Stimulated activated CD8-positive, alpha-beta memory T cell treated with anti-CD3 and anti-CD28 coated beads, Interleukin-12 subunit alpha, Interleukin-12 subunit beta, amount 100 ng/mL, for 4 hours (primary cell): ENCODE data around the gene BNIP5.

Source experiments
- DNase-seq: peaks from one replicate; pipeline ENCODE4 v3.0.0-alpha.2; 2020; ENCODE audit warnings: low read depth

Gene BNIP5

DNA sequence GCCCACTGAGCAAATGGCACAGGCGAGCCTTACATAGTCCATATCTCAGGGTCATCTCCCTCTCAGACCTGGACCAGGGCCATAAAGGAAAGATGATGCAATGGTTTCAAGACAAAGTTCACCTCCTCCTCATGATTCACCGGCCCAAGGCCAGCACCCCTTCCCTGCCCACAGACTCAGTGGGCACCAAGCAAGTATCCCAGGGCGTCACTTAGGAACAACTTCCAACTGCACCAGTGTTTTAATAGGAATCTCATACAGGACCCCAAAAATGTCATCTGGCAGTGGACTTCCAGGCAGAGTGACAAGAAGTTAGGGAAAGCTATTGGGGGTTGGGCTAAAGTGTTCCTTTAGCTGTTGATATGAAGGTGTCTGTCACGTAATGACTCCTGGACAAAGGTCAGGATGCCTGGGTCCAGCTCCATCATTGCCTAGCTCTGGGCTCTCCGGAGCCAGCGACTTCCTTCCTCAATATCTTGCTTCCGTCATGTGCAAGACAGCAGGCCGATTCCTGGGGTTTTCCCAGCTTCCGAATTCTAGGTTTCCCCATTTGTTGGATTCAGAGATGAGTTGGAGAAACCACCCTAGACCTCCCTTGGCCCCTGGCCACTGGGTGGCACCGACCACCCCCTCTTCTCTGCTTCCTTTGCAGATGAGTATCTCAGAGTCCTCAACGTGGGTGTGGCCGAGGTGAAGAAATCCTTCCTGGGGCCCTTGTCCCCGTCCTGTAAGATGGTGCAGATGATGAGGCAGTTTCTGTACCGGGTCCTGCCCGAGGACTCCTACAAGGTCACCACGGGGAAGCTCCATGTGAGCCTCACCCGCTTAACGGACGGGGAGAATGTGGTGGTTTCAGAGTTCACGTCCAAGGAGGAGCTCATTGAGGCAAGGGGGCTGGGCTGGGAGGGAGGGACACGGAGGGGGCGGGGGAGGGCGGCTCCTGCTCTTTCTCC, 45.7 kb downstream of the BNIP5 start:
- no peak for DNase-seq

DNA sequence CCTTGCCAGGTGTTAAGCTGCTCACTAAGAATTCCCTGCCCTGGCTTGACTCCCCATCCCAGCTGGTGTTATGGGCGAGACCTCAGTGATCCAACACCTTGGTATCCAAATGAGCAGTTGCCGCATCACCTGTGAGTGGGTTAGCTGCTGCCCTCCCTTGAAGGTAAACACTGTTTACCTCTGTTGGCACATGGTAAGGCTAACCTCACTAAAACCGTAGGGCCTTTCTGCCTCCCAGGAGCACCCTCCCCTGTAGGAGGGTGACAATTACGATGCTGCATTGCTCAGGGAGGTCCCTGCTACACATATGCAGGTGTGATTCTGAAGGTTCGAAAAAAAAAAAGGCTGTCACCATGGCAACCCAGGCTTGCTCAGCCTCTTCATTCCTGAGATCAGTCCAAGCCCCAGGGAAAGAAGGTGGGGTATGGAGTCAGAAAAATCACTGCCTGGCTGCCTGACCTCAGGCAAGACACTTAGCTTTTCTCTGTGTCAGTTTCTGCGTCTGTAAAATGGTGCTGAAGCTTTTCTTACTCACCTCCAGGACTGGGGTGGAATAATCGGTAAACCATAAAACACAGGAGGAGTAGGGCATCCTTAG, 47.3 kb downstream of the BNIP5 start:
- DNase-seq = no peak

DNA sequence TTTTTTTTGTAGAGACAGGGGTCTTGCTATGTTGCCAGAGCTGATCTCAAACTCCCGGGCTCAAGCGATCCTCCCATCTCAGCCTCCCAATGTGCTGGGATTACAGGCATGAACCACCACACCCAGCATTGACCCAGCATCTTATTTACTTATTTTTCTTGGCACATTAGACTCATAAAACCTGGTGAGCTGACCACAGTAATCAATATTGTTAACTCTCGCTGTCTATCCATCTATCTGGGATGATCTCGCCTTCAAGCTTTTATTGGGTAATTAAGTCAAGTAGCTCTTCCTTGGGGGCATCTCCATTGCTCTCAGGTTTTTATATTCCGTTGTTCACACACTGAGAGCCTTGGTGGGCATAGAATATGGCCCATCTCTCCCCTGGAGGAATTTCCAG, 49.8 kb downstream of the BNIP5 start:
- DNase-seq = no peak

DNA sequence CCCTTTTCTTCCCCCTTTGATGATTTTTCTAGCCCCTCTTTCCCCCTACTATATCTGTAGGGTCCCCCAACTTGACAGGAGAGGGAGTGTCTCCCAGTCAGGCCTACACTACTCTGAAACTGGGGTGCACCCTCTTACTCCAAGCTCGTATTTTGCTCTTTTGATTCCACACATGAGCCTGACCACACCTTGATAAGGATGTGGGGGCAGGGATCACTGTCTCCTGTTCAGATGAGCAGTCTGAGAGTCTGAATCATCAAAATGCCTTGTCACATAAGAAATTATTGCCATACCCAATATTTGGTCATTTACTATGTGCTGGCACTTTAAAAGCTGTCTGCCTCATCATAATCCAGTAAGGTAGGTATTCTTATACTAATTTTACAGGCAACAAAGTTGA, 50.9 kb downstream of the BNIP5 start:
- DNase-seq = no peak

DNA sequence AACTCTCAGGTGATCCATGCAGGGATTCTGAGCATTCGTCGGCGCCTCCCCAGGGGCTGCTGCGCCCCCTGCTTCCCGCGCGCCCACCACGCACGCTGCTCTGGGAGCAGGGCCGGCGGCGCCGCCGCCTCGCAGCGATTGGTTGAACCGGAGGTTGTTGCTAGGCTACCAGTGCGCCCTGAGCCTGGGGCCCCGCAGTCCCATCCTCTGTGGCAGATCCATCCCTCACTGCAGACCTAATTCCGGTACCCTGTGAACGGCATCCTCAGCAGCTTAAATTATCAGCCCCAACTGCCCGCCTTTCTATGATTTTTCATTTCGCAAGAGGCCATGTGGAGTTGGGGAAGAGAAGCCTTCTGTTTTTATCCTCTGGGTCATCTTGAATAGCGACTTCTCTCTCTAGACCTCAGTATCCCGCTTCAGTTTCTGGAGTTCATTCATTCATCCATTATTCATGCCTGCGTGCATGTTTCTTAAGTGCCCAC, 51.5 kb downstream of the BNIP5 start:
- DNase-seq = no peak

DNA sequence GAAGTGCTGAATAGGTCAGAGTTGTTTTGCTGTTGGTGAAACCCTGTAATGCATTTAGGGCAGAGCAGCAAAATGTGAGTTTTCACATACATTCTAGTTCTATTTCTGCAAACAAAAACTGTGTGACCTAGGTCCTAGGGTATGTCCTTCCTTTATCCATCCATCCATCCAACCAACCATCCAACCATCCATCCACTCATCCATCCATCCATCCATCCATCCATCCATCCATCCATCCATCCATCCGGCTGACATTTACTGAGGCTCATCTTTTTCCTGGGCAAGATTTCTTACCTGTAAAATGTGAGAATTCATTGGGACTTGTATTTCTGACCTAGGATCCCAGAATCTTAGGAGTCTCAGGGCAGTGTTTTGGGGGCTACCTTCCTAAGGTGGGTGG, 52.3 kb downstream of the BNIP5 start:
- no peak for DNase-seq

DNA sequence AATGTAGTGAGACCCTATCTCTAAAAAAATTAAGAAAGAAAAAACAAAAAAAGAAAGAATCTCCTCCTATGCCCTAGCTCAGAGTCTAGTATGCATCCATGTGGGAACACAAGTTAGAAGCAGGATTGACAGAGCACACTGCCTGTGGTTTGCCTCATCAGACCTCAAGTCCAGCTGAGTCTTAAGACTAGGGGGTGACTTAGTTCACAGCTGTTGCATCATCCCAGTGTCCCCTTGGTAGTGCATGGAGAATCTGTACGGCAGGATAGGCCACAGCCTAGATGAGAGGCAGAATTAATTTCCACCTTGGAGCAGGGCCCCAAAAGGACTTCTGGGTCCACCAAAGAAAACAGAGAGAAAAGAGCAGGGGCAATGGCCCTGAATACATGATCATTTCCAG, 53.1 kb downstream of the BNIP5 start:
- no peak for DNase-seq

DNA sequence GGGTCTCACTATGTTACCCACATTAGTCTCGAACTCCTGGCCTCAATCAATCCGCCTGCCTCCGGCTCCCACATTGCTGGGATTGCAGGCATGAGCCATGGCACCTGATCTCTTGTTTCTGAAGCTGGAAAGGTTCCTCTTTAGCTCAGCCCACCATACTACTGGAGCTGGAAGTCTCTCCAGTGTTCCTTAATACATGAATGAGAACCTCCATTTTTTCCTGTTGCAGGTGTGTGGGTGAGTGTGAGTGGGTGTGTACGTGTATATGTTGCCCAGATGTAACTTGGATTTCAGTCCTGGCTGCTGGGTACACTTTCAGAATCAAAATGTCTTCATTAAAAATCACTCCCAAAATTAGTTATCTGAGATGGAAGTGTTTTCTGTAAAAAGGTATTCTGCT, 55.7 kb downstream of the BNIP5 start:
- DNase-seq = no peak

DNA sequence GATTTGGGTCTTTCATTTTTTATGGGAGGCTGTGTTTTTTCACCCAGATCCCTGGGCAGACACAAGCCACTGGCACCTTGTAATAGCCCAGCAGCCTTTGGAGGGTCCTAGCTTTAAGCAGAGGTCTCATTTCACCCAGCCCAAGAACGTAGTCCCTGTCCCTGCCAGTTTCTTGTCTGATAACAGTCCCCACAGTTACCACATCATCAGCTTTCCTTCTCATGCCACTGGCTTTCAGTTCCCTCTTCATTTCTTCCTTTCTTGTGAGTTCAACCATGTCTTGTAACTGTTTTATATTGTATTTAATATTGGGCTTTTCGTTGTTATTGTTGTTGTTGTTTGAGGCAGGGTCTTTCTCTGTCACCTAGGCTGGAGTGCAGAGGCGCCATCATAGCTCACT, 56.2 kb downstream of the BNIP5 start:
- no peak for DNase-seq

DNA sequence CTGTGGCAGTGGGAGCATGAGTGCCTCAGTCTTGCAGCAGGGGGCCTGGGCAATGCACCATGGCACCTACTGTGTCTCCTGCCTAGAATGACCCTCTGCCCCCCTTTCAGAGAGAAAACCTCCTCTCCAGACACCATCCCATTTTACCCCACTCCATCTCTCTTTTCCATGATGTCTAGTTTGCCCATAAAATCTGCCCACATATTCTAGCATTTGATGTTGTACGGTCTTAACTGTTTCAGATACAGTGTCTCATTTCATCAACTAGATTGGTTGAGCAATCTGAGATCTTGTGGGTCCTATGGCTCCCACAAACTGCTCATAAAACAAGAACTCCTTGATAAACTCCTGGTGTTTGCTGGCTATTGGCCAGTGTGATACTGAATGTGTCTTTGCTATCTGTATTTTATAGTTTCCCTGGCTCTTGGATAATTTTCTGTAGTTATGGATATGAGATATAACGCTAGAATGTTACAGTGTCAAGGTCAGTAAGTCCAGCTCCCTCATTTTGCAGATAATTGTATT, 58.7 kb downstream of the BNIP5 start:
- DNase-seq = no peak

DNA sequence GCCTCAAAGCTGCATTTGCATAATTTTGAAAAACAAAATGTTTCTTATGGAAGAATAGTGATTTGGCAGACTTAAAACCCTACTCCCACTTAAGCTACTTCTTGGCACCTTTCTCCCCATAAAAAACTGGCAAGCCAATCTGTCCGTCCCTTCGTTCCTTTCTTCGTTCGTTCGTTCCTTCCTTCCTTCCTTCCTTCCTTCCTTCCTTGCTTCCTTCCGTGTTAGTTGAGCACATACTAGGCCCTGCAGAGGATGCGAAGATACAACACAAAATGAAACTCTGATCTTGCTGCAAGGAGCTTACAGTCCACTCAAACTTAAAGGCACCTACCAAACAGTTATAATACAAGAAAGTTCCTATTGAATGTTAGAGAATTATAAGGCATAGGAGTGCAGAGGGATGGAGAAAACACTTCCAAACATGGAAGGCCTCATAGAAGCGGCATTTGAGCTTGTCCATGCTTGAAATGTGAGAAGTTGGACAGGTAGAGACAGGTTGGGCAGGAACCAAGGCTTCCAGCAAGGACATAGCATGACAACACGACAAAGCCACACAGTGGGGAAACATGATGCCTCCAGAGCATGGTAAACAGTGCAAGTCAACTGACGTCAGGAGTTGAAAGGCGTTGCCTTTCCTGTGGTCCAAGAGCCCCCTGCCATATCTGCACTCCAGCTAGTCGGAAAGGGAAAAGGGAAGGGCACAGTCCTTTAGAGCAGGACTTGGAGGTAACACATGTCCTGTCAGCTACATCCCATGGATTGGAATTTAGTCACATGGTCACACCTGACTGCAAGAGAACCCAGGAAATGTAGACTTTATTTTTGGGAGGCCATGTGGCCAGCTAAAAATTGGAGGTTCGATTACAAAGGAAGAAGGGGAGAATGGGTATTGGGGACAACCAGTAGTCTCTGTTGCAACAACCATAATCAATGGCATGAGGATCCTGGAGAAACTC, 59.8 kb downstream of the BNIP5 start:
- no peak for DNase-seq

DNA sequence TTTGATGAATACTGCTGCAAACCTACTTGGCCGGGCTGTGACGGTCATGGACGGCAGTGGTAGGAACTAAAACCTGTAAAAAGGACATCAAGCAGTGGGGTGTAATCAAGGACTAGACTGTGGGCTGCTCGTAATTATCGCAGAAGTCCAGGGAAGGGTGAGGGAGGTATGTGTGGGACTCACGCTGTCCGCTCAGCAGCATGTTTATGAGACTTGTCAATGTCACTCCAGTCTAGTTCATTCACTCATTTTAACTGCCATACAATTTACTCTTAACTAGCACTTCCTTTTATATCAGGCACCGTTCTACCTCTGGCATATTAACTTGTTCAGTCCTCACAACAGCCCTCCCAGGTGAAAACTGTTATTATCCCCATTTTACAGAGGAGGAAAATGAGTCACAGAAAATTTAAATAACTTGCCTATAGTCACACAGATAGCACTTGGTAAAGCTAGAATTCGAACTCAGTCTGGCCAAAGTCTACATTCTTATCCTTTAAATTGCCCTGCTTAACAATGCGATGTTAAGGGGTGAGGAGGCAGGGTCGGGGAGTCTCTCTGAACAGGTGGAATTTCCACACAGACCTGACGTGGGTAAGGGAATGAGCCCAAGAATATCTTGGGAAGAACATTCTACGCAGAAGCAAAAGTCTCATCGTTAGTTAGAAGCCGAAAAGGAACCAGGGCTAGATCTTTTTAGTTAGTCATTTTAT, 62.7 kb downstream of the BNIP5 start:
- no peak for DNase-seq

DNA sequence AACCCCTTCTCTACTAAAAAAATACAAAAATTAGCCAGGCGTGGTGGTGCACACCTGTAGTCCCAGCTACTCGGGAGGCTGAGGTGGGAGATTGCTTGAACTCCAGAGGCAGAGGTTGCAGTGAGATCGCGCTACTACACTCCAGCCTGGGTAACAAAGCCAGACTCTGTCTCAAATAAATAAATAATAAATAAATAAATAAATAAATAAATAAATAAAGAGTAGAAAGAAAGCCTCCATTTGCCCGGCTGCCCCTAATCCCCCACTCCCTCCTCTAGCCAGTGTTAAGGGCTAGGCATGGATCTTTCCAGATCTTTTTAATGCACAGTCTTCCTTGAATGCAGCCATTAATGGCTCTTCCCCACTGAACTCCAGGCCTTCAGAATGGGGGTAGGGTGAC, 63.6 kb downstream of the BNIP5 start:
- DNase-seq = no peak

DNA sequence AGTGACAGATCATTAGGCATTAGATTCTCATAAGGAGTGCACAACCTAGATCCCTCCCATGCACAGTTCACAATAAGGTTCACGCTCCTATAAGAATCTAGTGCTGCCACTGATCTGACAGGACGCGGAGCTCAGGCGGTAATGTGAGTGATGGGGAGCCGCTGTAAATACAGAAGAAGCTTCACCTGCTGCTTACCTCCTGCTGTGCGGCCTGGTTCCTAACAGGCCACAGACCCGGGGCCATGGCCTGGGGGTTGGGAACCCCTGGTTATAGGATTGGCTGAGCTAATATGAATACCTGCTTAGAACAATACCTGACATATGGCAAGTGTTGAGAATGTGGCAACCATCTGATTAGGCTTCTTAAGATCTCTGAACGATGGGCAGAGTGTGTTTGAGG, 64.5 kb downstream of the BNIP5 start:
- no peak for DNase-seq

DNA sequence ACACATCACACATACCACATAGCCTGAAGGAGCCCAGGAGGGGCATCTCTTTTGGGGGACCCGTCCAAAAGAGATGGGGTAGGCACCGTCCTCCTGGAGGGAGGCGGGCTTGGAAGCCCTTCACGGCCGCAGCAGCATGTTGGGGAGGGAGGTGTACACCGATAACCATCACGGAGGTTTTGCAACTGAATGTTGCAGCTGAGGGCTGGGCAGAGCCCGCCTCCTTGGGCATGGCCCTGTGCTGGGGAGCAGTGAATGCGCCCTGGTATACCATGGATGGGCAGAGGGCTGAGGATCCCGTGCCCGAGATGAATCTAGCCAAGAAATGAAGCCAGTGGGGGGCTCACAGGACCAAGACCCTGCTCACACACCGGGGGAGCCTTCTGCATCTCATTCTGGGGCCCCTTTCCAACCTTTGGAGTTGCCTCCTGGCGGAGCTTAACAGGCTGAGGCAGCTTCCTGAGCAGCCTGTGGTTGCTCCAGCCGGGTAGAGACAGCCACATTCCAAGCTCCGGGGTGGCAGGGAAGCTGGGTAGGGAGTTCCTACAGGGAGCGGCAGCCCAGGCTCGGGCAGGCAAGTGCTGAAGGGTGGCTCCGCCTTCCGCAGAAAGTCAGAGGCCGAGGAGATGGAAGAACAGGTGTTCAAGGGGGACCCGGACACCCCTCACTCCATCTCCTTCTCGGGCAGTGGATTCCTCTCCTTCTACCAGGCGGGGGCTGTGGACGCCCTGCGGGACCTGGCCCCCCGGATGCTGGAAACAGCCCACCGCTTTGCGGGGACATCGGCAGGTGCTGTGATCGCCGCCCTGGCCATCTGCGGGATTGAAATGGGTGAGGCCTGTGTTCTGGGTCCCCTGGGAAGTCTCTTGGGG, 66.6 kb downstream of the BNIP5 start, which contains the start of gene PNPLA1:
TSS of gene PNPLA1 (plus strand) at position 227 of the 872 bp plus-strand sequence. CDS start at position 627, 400 bp downstream.
- no peak for DNase-seq

DNA sequence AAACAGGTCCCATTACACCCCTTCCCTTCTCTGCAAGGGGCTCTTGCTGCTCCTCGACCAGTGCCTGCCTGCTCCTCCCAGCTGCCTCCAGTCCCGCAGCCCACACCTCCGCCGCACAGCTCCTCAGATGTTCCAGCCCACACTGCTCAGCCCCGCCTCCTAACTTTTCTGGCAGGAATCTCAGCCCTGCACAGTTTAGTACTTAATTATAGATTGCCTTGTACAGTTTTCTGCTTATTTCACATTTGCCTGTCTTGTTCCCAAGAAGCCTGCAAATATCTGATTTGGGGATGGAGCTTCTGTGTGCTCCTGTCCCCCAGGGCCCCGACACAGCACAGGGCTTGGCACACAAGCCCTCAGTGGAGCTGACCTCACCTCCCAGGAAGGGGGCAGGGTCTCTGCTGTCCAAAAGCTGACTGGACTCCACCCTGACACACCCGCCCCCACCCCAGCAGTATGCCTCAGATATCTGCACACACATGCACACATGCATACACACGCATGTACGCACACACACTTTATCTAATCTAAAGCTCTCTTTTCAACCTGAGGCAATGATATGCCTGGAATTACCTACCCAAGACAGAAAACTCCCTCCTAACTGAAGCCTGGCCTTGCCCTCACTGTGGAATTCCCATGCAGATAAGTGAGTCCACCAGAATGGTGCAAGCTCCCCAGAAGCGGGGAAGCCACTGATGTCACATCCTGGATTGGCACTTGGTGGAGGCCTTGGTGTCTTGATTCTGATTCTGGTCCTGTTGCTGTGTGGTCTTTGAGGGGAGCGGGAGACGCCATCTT, 68.0 kb downstream of the BNIP5 start:
- no peak for DNase-seq

DNA sequence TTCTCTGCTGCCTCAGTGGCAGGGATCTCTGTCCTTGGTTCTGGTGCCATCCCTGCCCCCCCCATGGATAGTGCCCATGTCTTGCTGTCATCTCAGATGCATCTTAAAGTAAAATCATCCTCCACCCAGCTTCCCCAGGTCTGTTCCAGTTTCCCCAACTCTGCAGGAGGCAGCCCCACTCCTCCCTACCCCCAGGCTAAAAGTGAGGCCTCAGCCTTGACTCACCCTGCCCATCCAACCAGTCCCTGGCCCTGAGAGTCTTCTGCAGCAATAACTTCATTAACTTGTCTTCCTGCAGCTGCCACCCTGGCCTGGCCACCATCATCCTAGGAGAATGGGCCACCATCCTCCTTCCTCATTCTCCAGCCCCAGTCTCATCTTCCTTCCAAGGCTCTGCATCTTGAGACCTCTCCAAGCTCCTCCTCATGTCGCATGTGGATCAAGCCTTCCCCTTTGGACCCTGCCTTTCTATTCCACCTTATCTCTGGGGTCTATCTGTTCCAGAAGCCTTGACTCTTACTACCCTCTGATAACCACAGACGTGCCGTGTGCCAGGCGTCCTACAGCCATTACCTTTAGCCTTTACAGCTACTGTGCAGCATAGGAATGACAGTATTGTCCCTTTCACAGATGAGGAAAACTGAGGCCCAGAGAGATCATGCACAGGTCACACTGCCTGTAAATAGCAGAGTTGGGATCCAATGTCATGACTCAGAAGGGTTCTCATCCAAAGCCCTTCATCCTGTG, 68.8 kb downstream of the BNIP5 start:
- no peak for DNase-seq

DNA sequence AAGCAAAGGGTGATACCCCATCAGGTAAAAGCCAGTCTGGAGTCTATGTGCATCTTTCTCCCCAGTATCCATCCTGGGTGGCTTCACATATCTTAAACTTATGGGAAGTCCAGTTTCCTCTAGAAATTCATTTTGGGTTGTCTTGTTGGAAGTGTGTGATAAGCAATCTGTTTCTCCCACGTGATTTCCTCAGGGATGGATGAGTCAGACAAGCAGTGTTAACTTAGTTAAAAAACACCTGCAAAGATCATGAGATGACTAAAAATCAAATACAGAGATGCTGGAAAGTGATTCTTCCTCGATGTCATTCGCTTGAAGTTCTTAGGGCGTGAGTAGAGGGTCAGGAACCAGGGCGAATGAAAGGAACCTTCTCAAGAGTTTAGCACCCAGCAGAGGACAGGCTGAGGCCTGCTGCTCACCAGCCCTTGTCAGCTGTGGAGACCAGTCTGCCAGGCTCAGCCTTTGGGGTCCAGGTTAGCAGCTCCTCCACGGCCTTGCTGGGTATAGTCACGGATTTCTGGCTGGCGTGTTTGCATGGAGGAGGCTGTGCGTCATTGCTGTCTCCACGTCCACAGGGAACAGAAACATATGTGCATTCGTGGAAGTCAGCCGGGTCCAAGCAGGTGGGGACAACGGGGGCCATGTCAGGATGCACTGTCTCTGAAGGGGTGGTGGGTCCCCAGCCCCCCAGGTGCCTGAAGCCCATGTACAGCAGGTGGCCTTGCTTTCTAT, 69.6 kb downstream of the BNIP5 start:
- no peak for DNase-seq
